ENCODE measurements around the gene TTC21A.
A peak's percentile ranks its signal among the peaks of the same experiment; 100 is the strongest.

The TTC21A gene

GRCh38 chr3:39171860-39172259, 64.4 kb downstream of the TTC21A start:
- no peak for TF ChIP-seq POLR2A (IDR thresholded peaks at IDR 0.05; ENCODE audit: low read depth, low read length)
- FAIRE-seq (no peak), DNase-seq (ENCODE audit: insufficient read length, low spot score) (no peak)

- no peak for TF ChIP-seq POLR2A (IDR thresholded peaks at IDR 0.05; ENCODE audit: low read depth, low read length)
- DNase-seq (ENCODE audit: insufficient read length, low spot score) (no peak), FAIRE-seq (no peak)
These were observed 66.0 kb downstream of the TTC21A start for GRCh38 chr3:39173318-39174125.

- no peak for TF ChIP-seq POLR2A (IDR thresholded peaks at IDR 0.05; ENCODE audit: low read depth, low read length)
- DNase-seq (ENCODE audit: insufficient read length, low spot score) (no peak), FAIRE-seq (no peak)
These were observed 68.7 kb downstream of the TTC21A start for GRCh38 chr3:39176025-39176714.

GRCh38 chr3:39177708-39178332, 70.3 kb downstream of the TTC21A start:
- peak; percentile 36; the same call in 1 of the 2 replicates for TF ChIP-seq POLR2A (IDR thresholded peaks at IDR 0.05; ENCODE audit: low read depth, low read length)
- DNase-seq (ENCODE audit: insufficient read length, low spot score) = peak; percentile 83
- FAIRE-seq = no peak

GRCh38 chr3:39178553-39178952, 71.1 kb downstream of the TTC21A start:
- DNase-seq (ENCODE audit: insufficient read length, low spot score) (no peak), FAIRE-seq (no peak)
- TF ChIP-seq POLR2A (IDR thresholded peaks at IDR 0.05; ENCODE audit: low read depth, low read length) = no peak

- FAIRE-seq (no peak), DNase-seq (ENCODE audit: insufficient read length, low spot score) (no peak)
- no peak for TF ChIP-seq POLR2A (IDR thresholded peaks at IDR 0.05; ENCODE audit: low read depth, low read length)
These were observed 72.7 kb downstream of the TTC21A start for GRCh38 chr3:39180183-39180545.

GRCh38 chr3:39180546-39181346, 73.3 kb downstream of the TTC21A start:
- peak; percentile 89 for DNase-seq (ENCODE audit: insufficient read length, low spot score)
- peak; percentile 27; the same call in 1 of the 2 replicates for TF ChIP-seq POLR2A (IDR thresholded peaks at IDR 0.05; ENCODE audit: low read depth, low read length)
- no peak for FAIRE-seq

GRCh38 chr3:39181408-39182335, 74.2 kb downstream of the TTC21A start:
- FAIRE-seq = no peak
- DNase-seq (ENCODE audit: insufficient read length, low spot score) = no peak
- TF ChIP-seq POLR2A (IDR thresholded peaks at IDR 0.05; ENCODE audit: low read depth, low read length) = no peak

- DNase-seq (ENCODE audit: insufficient read length, low spot score) (no peak), FAIRE-seq (no peak)
- TF ChIP-seq POLR2A (IDR thresholded peaks at IDR 0.05; ENCODE audit: low read depth, low read length) = no peak
These were observed 76.0 kb downstream of the TTC21A start for GRCh38 chr3:39183211-39184080.

- DNase-seq (ENCODE audit: insufficient read length, low spot score) (no peak), FAIRE-seq (no peak)
- TF ChIP-seq POLR2A (IDR thresholded peaks at IDR 0.05; ENCODE audit: low read depth, low read length) = no peak
These were observed 76.8 kb downstream of the TTC21A start for GRCh38 chr3:39184081-39184967.

- FAIRE-seq (no peak), DNase-seq (ENCODE audit: insufficient read length, low spot score) (no peak)
- TF ChIP-seq POLR2A (IDR thresholded peaks at IDR 0.05; ENCODE audit: low read depth, low read length) = no peak
These were observed 77.4 kb downstream of the TTC21A start for GRCh38 chr3:39184968-39185285.
